HEK293 (cell line): ENCODE measurements around the gene LYST.

Experiments used
- CTCF ChIA-PET: fragments of 350-600 bp; formaldehyde crosslinking; extraction: SDS; loops from one replicate; lab custom pipeline; 2021; ENCODE audit warnings: antibody characterized with exemption; lab: Yijun Ruan, JAX
- POLR2A ChIA-PET: fragments of 300-600 bp; formaldehyde crosslinking; extraction: SDS; loops from one replicate; lab custom pipeline; 2020; ENCODE audit warnings: antibody characterized with exemption, inconsistent platforms; lab: Yijun Ruan, JAX
- H3K27ac ChIP-seq: fragments of 200-500 bp; sonication (Bioruptor generic); 2 replicates; pipeline ENCODE4 v1.5.1; 2014; ENCODE audit warnings: low read depth, low read length, control low read depth, inconsistent platforms; ENCODE audit errors: extremely low read depth
- H3K36me3 ChIP-seq, 2 experiments: fragments of 200-500 bp in 1 of 2; sonication (Bioruptor generic) in 1 of 2; 1 replicate in 1 of 2; 2 replicates in 1 of 2; pipeline ENCODE4 v1.5.1; 2014 to 2017; ENCODE audit warnings: inconsistent platforms in 2 of 2, low read length in 2 of 2; ENCODE audit not compliant: control insufficient read depth in 2 of 2, insufficient read depth in 1 of 2
- H3K4me1 ChIP-seq: fragments of 200-500 bp; sonication (Bioruptor generic); 2 replicates; pipeline ENCODE4 v1.5.1; 2014; ENCODE audit warnings: mild to moderate bottlenecking, low read length, inconsistent platforms; ENCODE audit not compliant: control insufficient read depth, insufficient read depth
- H3K4me3 ChIP-seq: 2 replicates; pipeline ENCODE4 v1.5.1; 2011; ENCODE audit warnings: low read depth, mild to moderate bottlenecking, control low read depth, low read length, moderate library complexity
- H3K9me3 ChIP-seq: fragments of 200-500 bp; sonication (Bioruptor generic); 2 replicates; pipeline ENCODE4 v1.5.1; 2014; ENCODE audit warnings: low read depth, low read length, inconsistent platforms; ENCODE audit not compliant: control insufficient read depth, insufficient read depth
- ATF2 ChIP-seq: fragments of 450-650 bp; formaldehyde crosslinking; IDR thresholded peaks from 2 replicates; pipeline ENCODE4 v1.5.1; 2016; ENCODE audit warnings: missing biosample characterization, missing genetic modification characterization, low read depth
- GLI2 ChIP-seq: fragments of 450-650 bp; formaldehyde crosslinking; IDR thresholded peaks from 2 replicates; pipeline ENCODE4; 2017; ENCODE audit warnings: missing biosample characterization, missing genetic modification characterization, low read depth, borderline replicate concordance
- KLF10 ChIP-seq: fragments of 450-650 bp; IDR thresholded peaks from 2 replicates; pipeline ENCODE4 v1.5.1; 2018; ENCODE audit warnings: missing biosample characterization, mild to moderate bottlenecking, missing genetic modification characterization
- PRDM10 ChIP-seq: fragments of 450-650 bp; formaldehyde crosslinking; IDR thresholded peaks from 2 replicates; pipeline ENCODE4 v1.5.1; 2016; ENCODE audit warnings: missing biosample characterization, missing genetic modification characterization
- ZBTB17 ChIP-seq: fragments of 450-650 bp; formaldehyde crosslinking; IDR thresholded peaks from 2 replicates; pipeline ENCODE4 v1.5.1; 2016; ENCODE audit warnings: missing biosample characterization, missing genetic modification characterization
- ZEB2 ChIP-seq: fragments of 450-650 bp; formaldehyde crosslinking; IDR thresholded peaks from 2 replicates; pipeline ENCODE4 v1.5.1; 2016; ENCODE audit warnings: missing biosample characterization, missing genetic modification characterization
- ZNF184 ChIP-seq: fragments of 450-650 bp; IDR thresholded peaks from 2 replicates; pipeline ENCODE4 v1.5.1; 2018; ENCODE audit warnings: missing biosample characterization, mild to moderate bottlenecking, missing genetic modification characterization
- ZNF311 ChIP-seq: fragments of 450-650 bp; formaldehyde crosslinking; IDR thresholded peaks from 2 replicates; pipeline ENCODE4 v1.5.1; 2017; ENCODE audit warnings: missing biosample characterization, missing genetic modification characterization, borderline replicate concordance
- ZNF366 ChIP-seq: fragments of 450-650 bp; formaldehyde crosslinking; conservative IDR thresholded peaks from 2 replicates; pipeline ENCODE4 v1.5.1; 2016; ENCODE audit warnings: missing biosample characterization, missing genetic modification characterization
- ZNF398 ChIP-seq: fragments of 450-650 bp; formaldehyde crosslinking; IDR thresholded peaks from 2 replicates; pipeline ENCODE4 v1.5.1; 2017; ENCODE audit warnings: missing biosample characterization, missing genetic modification characterization
- ZNF555 ChIP-seq: fragments of 450-650 bp; formaldehyde crosslinking; conservative IDR thresholded peaks from 2 replicates; pipeline ENCODE4 v1.5.1; 2017; ENCODE audit warnings: missing biosample characterization, mild to moderate bottlenecking, missing genetic modification characterization, inconsistent platforms
- ZNF558 ChIP-seq: fragments of 450-650 bp; formaldehyde crosslinking; IDR thresholded peaks from 2 replicates; pipeline ENCODE4 v1.5.1; 2016; ENCODE audit warnings: missing biosample characterization, missing genetic modification characterization
- ZNF600 ChIP-seq: fragments of 450-650 bp; formaldehyde crosslinking; IDR thresholded peaks from 2 replicates; pipeline ENCODE4 v1.5.1; 2016; ENCODE audit warnings: missing biosample characterization, missing genetic modification characterization
- ZNF664 ChIP-seq: fragments of 450-650 bp; formaldehyde crosslinking; IDR thresholded peaks from 2 replicates; pipeline ENCODE4 v1.5.1; 2016; ENCODE audit warnings: missing biosample characterization, missing genetic modification characterization
- ZNF692 ChIP-seq: fragments of 450-650 bp; formaldehyde crosslinking; IDR thresholded peaks from 2 replicates; pipeline ENCODE4 v1.5.1; 2016; ENCODE audit warnings: missing biosample characterization, missing genetic modification characterization
- ZNF830 ChIP-seq: fragments of 450-650 bp; IDR thresholded peaks from 2 replicates; pipeline ENCODE4 v1.5.0; 2018; ENCODE audit warnings: missing biosample characterization, missing genetic modification characterization, low read depth, mild to moderate bottlenecking, moderate library complexity
- ZSCAN23 ChIP-seq: fragments of 450-650 bp; formaldehyde crosslinking; IDR thresholded peaks from 2 replicates; pipeline ENCODE4 v1.5.1; 2016; ENCODE audit warnings: missing biosample characterization, missing genetic modification characterization

Gene LYST

GRCh38 chr1:235864931-235865525 is 1.7 kb downstream of the LYST start:
- no peak overlapping the region for H3K4me3 ChIP-seq
- POLR2A ChIA-PET = interaction anchor here (1.0 to 3.0 kb wide), 5 partner anchors 38 to 360 kb away, joined by 3 to 14 read pairs (median 6); partner anchors contain the start of gene B3GALNT2
- no peaks in the 10 kb centered on the region for H3K9me3 ChIP-seq

GRCh38 chr1:235864469-235864868 is 2.2 kb downstream of the LYST start:
- Histone ChIP-seq H3K4me3 (no peak overlapping the region), H3K9me3 (no peaks in the 10 kb centered on the region), H3K27ac (no peak overlapping the region), H3K4me1 (peaks cover 11% of the 10 kb centered on the region; the same call in 1 of the 2 replicates)
- TF ChIP-seq ATF2 = no peak
- TF ChIP-seq ZSCAN23 (tag by site-specific recombination) = no peak
- TF ChIP-seq ZNF600 = no peak
- TF ChIP-seq ZNF311 (tag by site-specific recombination) = no peak
- TF ChIP-seq, all 188 proteins: peak for 0
- ChIA-PET POLR2A (no interaction called here), CTCF (interaction anchor here (1.2 to 3.3 kb wide), 2 partner anchors 9 to 107 kb away, joined by 5 to 39 read pairs; no protein-coding TSS in a partner anchor)
- no peaks in the 10 kb centered on the region for H3K36me3 ChIP-seq

More at GRCh38 chr1:235864931-235865525, 1.7 kb downstream of the LYST start:
- Histone ChIP-seq H3K4me1 (peaks cover 11% of the 10 kb centered on the region; the same call in 1 of the 2 replicates), H3K36me3 (no peaks in the 10 kb centered on the region), H3K27ac (no peak overlapping the region)
- CTCF ChIA-PET = interaction anchor here (0.7 to 3.3 kb wide), 13 partner anchors 8 to 448 kb away, joined by 3 to 39 read pairs (median 3); no protein-coding TSS in a partner anchor
- TF ChIP-seq ZNF555 (tag by site-specific recombination) = no peak
- peak; percentile 44; the same call in 1 of the 2 replicates for TF ChIP-seq ZNF398 (tag by site-specific recombination)
- 0 out of 2 replicates have a peak, but pooled peaks have one; percentile 20 for TF ChIP-seq ZNF184 (tag by site-specific recombination)
- peak; percentile 29; the same call in 1 of the 2 replicates for TF ChIP-seq ZNF692 (tag by site-specific recombination)
- no peak for TF ChIP-seq ZNF830 (tag by site-specific recombination)
- 0 out of 2 replicates have a peak, but pooled peaks have one; percentile 11 for TF ChIP-seq PRDM10 (tag by site-specific recombination)
- TF ChIP-seq ZEB2 (tag by site-specific recombination) = 0 out of 2 replicates have a peak, but pooled peaks have one; percentile 24
- peak; percentile 86 for TF ChIP-seq ZNF664
- TF ChIP-seq GLI2 (tag by site-specific recombination) = no peak
- TF ChIP-seq ZNF558 = no peak
- peak; percentile 49 for TF ChIP-seq ZNF366 (tag by site-specific recombination)
- no peak for TF ChIP-seq KLF10 (tag by site-specific recombination)
- TF ChIP-seq ZBTB17 (tag by site-specific recombination) = peak; percentile 97
- TF ChIP-seq, all 188 proteins: peak for 8
